NCI-H1092 treated with DMSO at 0.1 percent for 48 hours (cell line): ENCODE measurements around the gene SEPTIN5.

ENCODE experiments used
- DNase-seq: peaks from one replicate; lab custom pipeline; 2025; lab: John Stamatoyannopoulos, UW

SEPTIN5 gene

GRCh38 chr22:19733755-19734154, 19.5 kb downstream of the SEPTIN5 start:
- DNase-seq: no peak

GRCh38 chr22:19734163-19734562, 19.9 kb downstream of the SEPTIN5 start:
- no peak for DNase-seq

- DNase-seq: no peak
These were observed 20.6 kb downstream of the SEPTIN5 start for GRCh38 chr22:19734837-19735382.

- DNase-seq: no peak
These were observed 21.6 kb downstream of the SEPTIN5 start for GRCh38 chr22:19735665-19736510.

- DNase-seq: no peak
These were observed 23.8 kb downstream of the SEPTIN5 start for GRCh38 chr22:19737846-19738663.

- no peak for DNase-seq
These were observed 24.6 kb downstream of the SEPTIN5 start for GRCh38 chr22:19738664-19739447.

- no peak for DNase-seq
These were observed 25.2 kb downstream of the SEPTIN5 start for GRCh38 chr22:19739448-19739895.

- no peak for DNase-seq
These were observed 25.7 kb downstream of the SEPTIN5 start for GRCh38 chr22:19739911-19740449.

GRCh38 chr22:19740586-19740985, 26.3 kb downstream of the SEPTIN5 start:
- no peak for DNase-seq

- DNase-seq: no peak
These were observed 26.8 kb downstream of the SEPTIN5 start for GRCh38 chr22:19741053-19741452.

- peak; percentile 14 for DNase-seq
These were observed 28.1 kb downstream of the SEPTIN5 start for GRCh38 chr22:19742160-19743066.

- no peak for DNase-seq
These were observed 28.8 kb downstream of the SEPTIN5 start for GRCh38 chr22:19743081-19743480.

GRCh38 chr22:19743651-19744050, 29.3 kb downstream of the SEPTIN5 start:
- no peak for DNase-seq

- no peak for DNase-seq
These were observed 30.2 kb downstream of the SEPTIN5 start for GRCh38 chr22:19744350-19745006.

- DNase-seq: no peak
These were observed 31.1 kb downstream of the SEPTIN5 start for GRCh38 chr22:19745155-19746101.

- no peak for DNase-seq
These were observed 32.4 kb downstream of the SEPTIN5 start for GRCh38 chr22:19746726-19747125.

GRCh38 chr22:19747551-19747950, 33.2 kb downstream of the SEPTIN5 start:
- no peak for DNase-seq

GRCh38 chr22:19748139-19748538, 33.8 kb downstream of the SEPTIN5 start:
- DNase-seq: no peak
